Keratinocyte (primary cell): ENCODE results near the gene PNPLA2. TPM values are rescaled to one million over a fixed set of nuclear protein-coding genes. Genes with fewer than 3 reads are reported as not detected.
A peak's percentile ranks its signal among the peaks of the same experiment; 100 is the strongest.

ENCODE experiments used
- DNase-seq: peaks from one replicate; pipeline ENCODE4 v3.0.0-alpha.2; 2011; ENCODE audit warnings: low read depth, missing footprints, low spot score
- FAIRE-seq: peaks from 2 replicates; lab custom pipeline; 2011; peaks lifted over from hg19 to GRCh38; lab: Jason Lieb, UNC
- H2AFZ ChIP-seq: 2 replicates; pipeline ENCODE4 v1.6.0; 2012; ENCODE audit warnings: low read length, control low read depth, inconsistent platforms; ENCODE audit not compliant: control insufficient read depth
- H3K27ac ChIP-seq: 2 replicates; pipeline ENCODE4 v1.5.1; 2011; ENCODE audit warnings: low read length; ENCODE audit not compliant: control insufficient read depth, insufficient read depth
- H3K27me3 ChIP-seq: 3 replicates; pipeline ENCODE4 v1.6.0; 2011; ENCODE audit warnings: low read length; ENCODE audit not compliant: control insufficient read depth, insufficient read depth; ENCODE audit errors: extremely low read depth
- H3K36me3 ChIP-seq, 2 experiments: 2 replicates in 1 of 2; 3 replicates in 1 of 2; pipeline ENCODE4 v1.5.1; 2011; ENCODE audit warnings: low read length in 2 of 2, mild to moderate bottlenecking in 1 of 2; ENCODE audit not compliant: control insufficient read depth in 2 of 2, insufficient read depth in 2 of 2; ENCODE audit errors: extremely low read depth in 1 of 2
- H3K4me1 ChIP-seq: 3 replicates; pipeline ENCODE4 v1.5.1; 2011; ENCODE audit warnings: low read length; ENCODE audit not compliant: control insufficient read depth, insufficient read depth; ENCODE audit errors: extremely low read depth
- H3K4me2 ChIP-seq: 3 replicates; pipeline ENCODE4 v1.6.0; 2011; ENCODE audit warnings: low read depth, low read length; ENCODE audit not compliant: control insufficient read depth, insufficient read depth; ENCODE audit errors: extremely low read depth
- H3K4me3 ChIP-seq, 3 experiments: fragments of 200-600 bp in 1 of 3; sonication (generic) in 1 of 3; 2 replicates in 2 of 3; 3 replicates in 1 of 3; pipeline ENCODE4 v1.5.1; 2011 to 2016; ENCODE audit warnings: low read length in 3 of 3, mild to moderate bottlenecking in 3 of 3, control low read depth in 2 of 3, inconsistent platforms in 1 of 3, low read depth in 1 of 3, mixed read lengths in 1 of 3, mixed run types in 1 of 3, moderate library complexity in 1 of 3; ENCODE audit not compliant: control insufficient read depth in 2 of 3, insufficient read depth in 2 of 3; ENCODE audit errors: extremely low read depth in 1 of 3
- H3K79me2 ChIP-seq: 2 replicates; pipeline ENCODE4 v1.6.0; 2012; ENCODE audit warnings: low read length; ENCODE audit not compliant: control insufficient read depth, insufficient read depth
- H3K9ac ChIP-seq: 3 replicates; pipeline ENCODE4 v1.6.0; 2011; ENCODE audit warnings: low read length; ENCODE audit not compliant: control insufficient read depth, insufficient read depth; ENCODE audit errors: extremely low read depth
- H3K9me1 ChIP-seq: 3 replicates; pipeline ENCODE4 v1.6.0; 2011; ENCODE audit warnings: low read length; ENCODE audit not compliant: control insufficient read depth, insufficient read depth; ENCODE audit errors: extremely low read depth
- H3K9me3 ChIP-seq: 2 replicates; pipeline ENCODE4 v1.5.1; 2012; ENCODE audit warnings: low read depth, low read length; ENCODE audit not compliant: control insufficient read depth
- H4K20me1 ChIP-seq: 3 replicates; pipeline ENCODE4 v1.6.0; 2011; ENCODE audit warnings: low read length; ENCODE audit not compliant: control insufficient read depth, insufficient read depth; ENCODE audit errors: extremely low read depth
- CTCF ChIP-seq, 3 experiments: IDR thresholded peaks in 1 of 3; conservative IDR thresholded peaks in 1 of 3; optimal IDR thresholded peaks in 1 of 3; 2 replicates in 2 of 3; 3 replicates in 1 of 3; pipeline versions ENCODE3 to v1.5.1; 2011; ENCODE audit warnings: low read length in 3 of 3, mild to moderate bottlenecking in 3 of 3, moderate library complexity in 2 of 3, control low read depth in 1 of 3, inconsistent platforms in 1 of 3; ENCODE audit not compliant: insufficient read depth in 2 of 3; ENCODE audit errors: extremely low read depth in 1 of 3
- EZH2 ChIP-seq: IDR thresholded peaks from one replicate; pipeline ENCODE4 v1.6.1; 2012; ENCODE audit warnings: inconsistent platforms, mild to moderate bottlenecking, low read length, moderate library complexity
- dilution Hi-C: fragments of 300-500 bp; cut with MboI; formaldehyde crosslinking; loops from one replicate; pipeline ENCODE4 v1.7.0; 2020; ENCODE audit warnings: low sequenced_read_pairs; ENCODE audit not compliant: extremely low pct_ligation_motif_present
- polyA plus RNA-seq, 5 experiments: library from polyadenylated mRNA; depleted of rRNA in 3 of 5; stranded (reverse) in 3 of 5; stranded (forward) in 1 of 5; unstranded in 1 of 5; fragments of >200 nt; gene quantifications; 1 replicate in 1 of 5; 2 replicates in 3 of 5; 3 replicates in 1 of 5; pipeline versions ENCODE4 v1.2.1 to v1.2.3, GENCODE V29; 2011 to 2012; ENCODE audit warnings: missing spikeins in 2 of 5, low read depth in 1 of 5, low replicate concordance in 1 of 5

PNPLA2 gene
- polyA plus RNA-seq, 1 donor (not counting 4 experiments of a cell fraction or from before 2014, with no cell fraction given): 5.3 TPM

- no peak for DNase-seq
- Histone ChIP-seq H3K27ac (peak overlapping the region; percentile 31), H3K4me1 (peaks cover 17% of the 10 kb centered on the region), H3K36me3 (peaks cover 11 to 13% of the 10 kb centered on the region in 2 experiments), H3K9ac (peak overlapping the region; percentile 80), H3K9me3 (no peaks in the 10 kb centered on the region), H2AFZ (no peak overlapping the region), H3K4me2 (peak overlapping the region; percentile 96), H3K4me3 (peak overlapping the region; percentile 76 to 89 (median 84)), H3K79me2 (no peaks in the 10 kb centered on the region), H4K20me1 (no peaks in the 10 kb centered on the region), H3K9me1 (no peaks in the 10 kb centered on the region), H3K27me3 (no peaks in the 10 kb centered on the region)
- FAIRE-seq: no peak
- TF ChIP-seq CTCF (optimal IDR thresholded peaks at IDR 0.05 in 1 of 3, IDR thresholded peaks at IDR 0.05 in 1 of 3, conservative IDR thresholded peaks at IDR 0.05 in 1 of 3; ENCODE audit: extremely low read depth in 1 of 3, insufficient read depth in 2 of 3, low read length in 3 of 3): no peak
- no peak for TF ChIP-seq EZH2
- dilution Hi-C loops: no loop called here
These were observed 23.7 kb upstream of the PNPLA2 start for GRCh38 chr11:794766-795633.

DNA sequence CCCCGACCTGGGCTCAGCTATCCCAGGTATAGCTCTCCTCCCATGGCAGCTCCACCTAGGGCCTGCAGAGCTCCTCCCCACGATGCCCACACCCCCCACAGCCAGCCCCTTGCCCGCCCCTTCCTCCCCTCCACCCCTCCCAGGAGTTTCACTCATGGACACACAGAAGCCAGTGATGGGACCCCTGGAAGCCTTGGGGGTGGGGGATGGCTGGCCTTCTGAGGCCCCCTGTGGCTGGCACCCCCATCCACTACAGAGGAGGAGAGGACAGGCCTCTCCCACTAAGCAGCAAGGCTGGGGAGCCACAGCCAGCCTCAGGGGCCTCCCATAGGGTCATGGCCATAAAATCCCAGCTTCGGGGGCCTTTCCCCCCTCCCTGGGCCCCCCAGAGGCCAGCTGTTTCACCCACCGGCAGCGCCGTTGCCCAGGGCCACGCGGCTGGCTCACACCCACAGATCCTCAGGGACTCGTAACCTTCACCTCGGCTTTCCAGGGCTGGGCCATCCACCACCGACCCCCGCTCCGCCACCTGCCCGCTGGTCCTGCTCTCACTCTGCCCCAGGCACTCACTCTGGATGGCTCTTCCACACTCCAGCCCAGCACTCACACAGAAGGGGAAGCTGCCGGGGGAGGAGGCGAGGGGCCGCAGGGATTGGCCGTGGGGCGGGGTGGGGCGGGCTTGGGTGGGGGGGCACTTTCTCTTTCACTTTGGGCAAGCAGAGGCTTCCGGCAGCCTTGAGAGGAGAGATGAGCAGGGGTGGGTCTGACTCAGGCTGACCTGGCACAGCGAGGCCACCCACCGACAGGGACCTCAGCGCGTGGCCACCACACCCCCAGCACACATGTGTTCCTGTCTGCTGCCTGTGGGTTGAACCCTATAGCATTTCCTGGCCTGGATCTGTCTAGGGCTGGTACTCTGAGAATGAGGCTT, 22.8 kb upstream of the PNPLA2 start:
- H4K20me1 ChIP-seq: no peaks in the 10 kb centered on the region
- peaks cover 11 to 15% of the 10 kb centered on the region in 2 experiments for H3K36me3 ChIP-seq
- FAIRE-seq (peak; percentile 78), DNase-seq (no peak)
- TF ChIP-seq EZH2: no peak
- H3K4me2 ChIP-seq: peak overlapping the region; percentile 96
- no peaks in the 10 kb centered on the region for H3K9me3 ChIP-seq
- no peaks in the 10 kb centered on the region for H3K79me2 ChIP-seq
- dilution Hi-C loops: no loop called here
- H3K4me3 ChIP-seq: peak overlapping the region; percentile 84 to 89 (median 86)
- no peak overlapping the region for H2AFZ ChIP-seq
- peak overlapping the region; percentile 70 for H3K27ac ChIP-seq
- H3K27me3 ChIP-seq: no peaks in the 10 kb centered on the region
- no peaks in the 10 kb centered on the region for H3K9me1 ChIP-seq
- H3K9ac ChIP-seq: peak overlapping the region; percentile 80
- H3K4me1 ChIP-seq: peaks cover 17% of the 10 kb centered on the region
